Lung (tissue), 12 donors: Measurements from ENCODE around the gene WDR48. TPM values are rescaled to one million over a fixed set of nuclear protein-coding genes. Genes with fewer than 3 reads are reported as not detected.

Source experiments
- ATAC-seq: fragments of 200-7000 bp; cut with Tn5 transposase; one replicate; pipeline ENCODE4 v1.9.1; 2020; ENCODE audit warnings: moderate number of reproducible peaks; ENCODE audit not compliant: insufficient read depth, low FRiP score
- DNase-seq, 3 donors: peaks; one replicate each; pipeline ENCODE4 v3.0.0-alpha.2; 2013 to 2017
- H3K27ac ChIP-seq, 2 donors: one replicate each; pipeline ENCODE4 v1.5.1; 2013; ENCODE audit warnings: mild to moderate bottlenecking in 2 of 2, moderate library complexity in 2 of 2, control low read depth in 1 of 2, inconsistent platforms in 1 of 2, low read depth in 1 of 2, low read length in 1 of 2
- H3K27me3 ChIP-seq, 3 donors: one replicate each; pipeline ENCODE4 v1.5.1; 2013; ENCODE audit warnings: low read length in 2 of 3; ENCODE audit not compliant: control insufficient read depth in 3 of 3, insufficient read depth in 3 of 3
- H3K36me3 ChIP-seq, 4 donors: one replicate each; pipeline ENCODE4 v1.5.1; 2013; ENCODE audit warnings: low read length in 4 of 4, mild to moderate bottlenecking in 1 of 4, moderate library complexity in 1 of 4; ENCODE audit not compliant: control insufficient read depth in 4 of 4, insufficient read depth in 4 of 4
- H3K4me1 ChIP-seq, 5 donors: one replicate each; pipeline ENCODE4 v1.5.1; 2013; ENCODE audit warnings: low read length in 5 of 5, mild to moderate bottlenecking in 2 of 5, moderate library complexity in 1 of 5; ENCODE audit not compliant: control insufficient read depth in 5 of 5, insufficient read depth in 5 of 5
- H3K4me3 ChIP-seq: one replicate; pipeline ENCODE4 v1.5.1; 2013; ENCODE audit warnings: mild to moderate bottlenecking, control low read depth, moderate library complexity
- H3K9ac ChIP-seq, 2 donors: one replicate each; pipeline ENCODE4 v1.5.1; 2013; ENCODE audit warnings: low read length in 2 of 2, control low read depth in 1 of 2; ENCODE audit not compliant: insufficient read depth in 1 of 2
- H3K9me3 ChIP-seq, 4 donors: one replicate each; pipeline ENCODE4 v1.5.1; 2013; ENCODE audit warnings: low read length in 3 of 4, mild to moderate bottlenecking in 1 of 4, moderate library complexity in 1 of 4; ENCODE audit not compliant: control insufficient read depth in 4 of 4, insufficient read depth in 3 of 4
- WGBS, 2 donors: extraction: QIAGEN DNeasy Blood & Tissue Kit; methylation state at CpG; one replicate each; pipeline ENCODE4 v1.1.7; 2013; 5-methylcytosine and 5-hydroxymethylcytosine counted together
- polyA plus RNA-seq, 2 donors: library from polyadenylated mRNA; stranded (reverse); fragments of 200-250 nt; gene quantifications; one replicate each; pipeline ENCODE4 v1.2.1, GENCODE V29; 2013
- total RNA-seq, 2 donors: library from RNA; depleted of rRNA in 1 of 2; stranded (reverse); fragments of >200 nt in 1 of 2; gene quantifications; one replicate each; pipeline ENCODE4 v1.2.1, GENCODE V29; 2014 to 2021
- TF ChIP-seq, protein P1 (sequence below): IDR thresholded peaks from 2 replicates; pipeline ENCODE4 v1.5.1; 2012; ENCODE audit warnings: mild to moderate bottlenecking; ENCODE audit errors: control extremely low read depth, extremely low read depth
- donor health status: control.
- donor health status: control.
- donor health status: Bipolar disorder and iron deficiency.
- donor health status: healthy.
- donor health status: DM: yes; HTN: yes; CAD: no.

Gene WDR48
- total and polyA plus RNA-seq, 4 donors: 8.8 to 58.8 (median 18.8) TPM

DNA sequence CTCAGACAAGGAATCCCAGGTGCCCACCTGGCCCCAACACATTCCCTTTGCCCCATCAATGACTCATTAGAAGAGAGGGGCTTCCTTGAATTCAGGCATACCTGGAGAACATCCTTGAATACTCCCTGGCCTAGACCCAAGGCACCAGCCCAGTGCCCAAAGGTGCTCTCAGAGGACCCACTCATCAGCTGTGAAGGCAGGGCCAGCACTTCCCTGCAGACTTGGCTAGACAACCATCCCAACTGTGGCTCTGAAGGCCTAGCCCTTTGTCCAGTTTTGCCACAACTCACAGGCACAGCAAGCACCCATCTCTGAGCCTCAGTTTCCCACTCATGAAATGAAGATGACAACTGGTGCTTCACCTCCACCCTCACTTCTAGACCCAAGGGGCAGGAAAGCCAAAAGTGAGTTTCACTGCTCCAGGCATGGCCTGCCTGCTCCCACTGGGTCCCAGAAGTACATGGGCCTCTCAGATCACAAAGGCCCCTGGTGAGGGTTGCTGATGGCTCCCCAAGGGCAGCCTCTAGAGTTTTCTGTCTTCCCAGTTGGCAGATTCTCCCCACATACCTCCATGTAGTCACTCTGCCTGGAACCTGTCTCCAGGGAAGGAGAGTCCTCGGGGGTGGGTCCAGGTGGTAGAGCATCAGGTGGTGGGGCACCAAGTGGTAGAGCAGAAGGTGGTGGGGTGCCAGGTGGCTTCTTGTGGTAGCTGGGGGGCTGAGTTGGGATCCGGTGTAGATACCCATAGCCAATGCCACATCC, 48.1 kb downstream of the WDR48 start:
- DNase-seq (no peak), ATAC-seq (no peak)
- no peak overlapping the region for H3K9ac ChIP-seq
- H3K4me1 ChIP-seq: peaks cover 0 to 15% (median 0%) of the 10 kb centered on the region in 5 donors
- H3K36me3 ChIP-seq: peaks cover 11 to 57% (median 14%) of the 10 kb centered on the region in 4 donors
- no peaks in the 10 kb centered on the region for H3K27me3 ChIP-seq
- TF ChIP-seq, protein P1, sequence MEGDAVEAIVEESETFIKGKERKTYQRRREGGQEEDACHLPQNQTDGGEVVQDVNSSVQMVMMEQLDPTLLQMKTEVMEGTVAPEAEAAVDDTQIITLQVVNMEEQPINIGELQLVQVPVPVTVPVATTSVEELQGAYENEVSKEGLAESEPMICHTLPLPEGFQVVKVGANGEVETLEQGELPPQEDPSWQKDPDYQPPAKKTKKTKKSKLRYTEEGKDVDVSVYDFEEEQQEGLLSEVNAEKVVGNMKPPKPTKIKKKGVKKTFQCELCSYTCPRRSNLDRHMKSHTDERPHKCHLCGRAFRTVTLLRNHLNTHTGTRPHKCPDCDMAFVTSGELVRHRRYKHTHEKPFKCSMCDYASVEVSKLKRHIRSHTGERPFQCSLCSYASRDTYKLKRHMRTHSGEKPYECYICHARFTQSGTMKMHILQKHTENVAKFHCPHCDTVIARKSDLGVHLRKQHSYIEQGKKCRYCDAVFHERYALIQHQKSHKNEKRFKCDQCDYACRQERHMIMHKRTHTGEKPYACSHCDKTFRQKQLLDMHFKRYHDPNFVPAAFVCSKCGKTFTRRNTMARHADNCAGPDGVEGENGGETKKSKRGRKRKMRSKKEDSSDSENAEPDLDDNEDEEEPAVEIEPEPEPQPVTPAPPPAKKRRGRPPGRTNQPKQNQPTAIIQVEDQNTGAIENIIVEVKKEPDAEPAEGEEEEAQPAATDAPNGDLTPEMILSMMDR: no peak
- no peak overlapping the region for H3K27ac ChIP-seq
- no peaks in the 10 kb centered on the region for H3K9me3 ChIP-seq
- no peak overlapping the region for H3K4me3 ChIP-seq
- 96 to 100% methylated on average over 2 of the region's 2 CpGs for WGBS, 2 donors

DNA sequence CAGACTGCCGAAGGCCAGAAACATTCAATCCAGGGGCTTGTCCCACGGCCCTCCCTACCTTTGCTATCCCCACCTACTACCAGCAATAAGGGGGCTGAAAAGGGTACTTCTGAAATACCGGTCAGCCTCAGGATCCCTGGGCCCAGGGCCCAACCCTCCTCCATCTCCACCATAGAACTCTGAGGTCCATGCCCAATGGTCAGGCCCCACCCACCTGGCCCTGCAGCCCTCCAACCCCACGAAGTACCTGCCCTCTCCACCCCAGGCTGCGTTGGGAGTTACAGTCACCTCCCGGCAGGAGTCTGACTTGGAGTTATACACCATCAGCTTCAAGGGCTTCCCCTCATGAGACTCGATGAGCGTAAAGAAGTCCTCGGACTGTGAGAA, 48.7 kb downstream of the WDR48 start:
- Histone ChIP-seq H3K9ac (no peak overlapping the region), H3K4me3 (no peak overlapping the region), H3K27me3 (no peaks in the 10 kb centered on the region), H3K36me3 (peaks cover 9 to 55% (median 12%) of the 10 kb centered on the region in 4 donors), H3K27ac (no peak overlapping the region), H3K4me1 (peaks cover 0 to 17% (median under 1%) of the 10 kb centered on the region in 5 donors), H3K9me3 (no peaks in the 10 kb centered on the region)
- ATAC-seq: no peak
- TF ChIP-seq, protein P1: no peak
- WGBS, 2 donors: 94 to 95% methylated on average over 9 of the region's 9 CpGs
- DNase-seq: no peak

DNA sequence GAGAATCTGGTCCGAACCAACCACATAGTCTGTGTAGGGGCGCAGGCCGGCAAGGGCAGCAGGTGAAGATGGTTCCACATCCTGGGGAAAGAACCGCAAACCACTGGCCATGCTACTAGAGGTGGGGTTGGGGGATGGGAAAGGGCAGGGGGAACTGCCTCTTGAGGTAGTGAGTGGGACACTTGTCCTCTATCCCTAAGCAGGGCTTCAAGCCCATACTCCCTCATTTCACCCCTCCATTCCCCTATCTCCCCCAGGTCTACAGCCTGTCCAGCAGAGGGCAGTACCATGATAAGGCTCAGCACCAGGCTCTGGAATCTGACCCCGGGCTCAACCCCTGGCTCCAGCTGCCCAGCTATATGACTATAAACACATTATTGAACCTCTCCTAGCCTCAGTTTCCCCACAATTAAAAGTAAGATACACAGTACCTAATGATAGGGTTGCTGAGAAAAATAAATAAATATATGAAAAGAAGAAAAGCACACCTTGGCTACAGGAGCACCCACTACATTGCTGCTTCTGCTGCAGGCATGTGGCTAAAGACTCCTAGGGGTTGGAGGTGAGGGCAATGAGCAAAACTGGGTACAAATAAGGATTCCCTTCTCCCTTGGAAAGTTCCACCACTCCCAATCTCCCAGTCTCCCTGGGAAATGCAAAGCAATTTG, 49.3 kb downstream of the WDR48 start:
- no peak overlapping the region for H3K4me3 ChIP-seq
- WGBS, 2 donors: 82 to 84% methylated on average over 5 of the region's 5 CpGs
- TF ChIP-seq, protein P1: peak; percentile 42
- H3K27ac ChIP-seq: no peak overlapping the region
- peaks cover 6 to 51% (median 11%) of the 10 kb centered on the region in 4 donors for H3K36me3 ChIP-seq
- peaks cover 4 to 20% (median 7%) of the 10 kb centered on the region in 5 donors for H3K4me1 ChIP-seq
- H3K9me3 ChIP-seq: no peaks in the 10 kb centered on the region
- ATAC-seq (no peak), DNase-seq (peak in 2 of 3 donors; percentile 6 to 16)
- no peak overlapping the region for H3K9ac ChIP-seq
- no peaks in the 10 kb centered on the region for H3K27me3 ChIP-seq
